Mesenchymal stem cell (in vitro differentiated cells and primary cell): ENCODE data around the gene MGMT.

Experiments
- DNase-seq: peaks from one replicate; pipeline ENCODE4 v3.0.0-alpha.2; 2013
- H2AFZ ChIP-seq: one replicate; pipeline ENCODE4 v1.6.1; 2013; ENCODE audit warnings: low read depth, mild to moderate bottlenecking, control low read depth, inconsistent platforms, low read length, moderate library complexity
- H2AK5ac ChIP-seq: 2 replicates; pipeline ENCODE4 v1.6.1; 2013; ENCODE audit warnings: low read length, moderate library complexity, mild to moderate bottlenecking, inconsistent platforms; ENCODE audit not compliant: severe bottlenecking
- H2BK120ac ChIP-seq: one replicate; pipeline ENCODE4 v1.6.1; 2013; ENCODE audit warnings: low read depth, mild to moderate bottlenecking, inconsistent platforms, low read length, moderate library complexity
- H2BK12ac ChIP-seq, 2 experiments: one replicate each; pipeline ENCODE4 v1.6.1; 2013; ENCODE audit warnings: inconsistent platforms in 2 of 2, low read length in 2 of 2, mild to moderate bottlenecking in 2 of 2, moderate library complexity in 2 of 2, control low read depth in 1 of 2
- H2BK15ac ChIP-seq: one replicate; pipeline ENCODE4 v1.6.1; 2013; ENCODE audit warnings: mild to moderate bottlenecking, low read depth, inconsistent platforms; ENCODE audit not compliant: poor library complexity, severe bottlenecking
- H2BK5ac ChIP-seq: 2 replicates; pipeline ENCODE4 v1.6.1; 2013; ENCODE audit warnings: low read depth, mild to moderate bottlenecking, low read length, control low read depth, inconsistent platforms; ENCODE audit not compliant: poor library complexity, severe bottlenecking
- H3K14ac ChIP-seq, 2 experiments: one replicate each; pipeline ENCODE4 v1.6.1; 2013; ENCODE audit warnings: inconsistent platforms in 2 of 2, low read length in 2 of 2, control low read depth in 1 of 2, mild to moderate bottlenecking in 1 of 2, moderate library complexity in 1 of 2
- H3K18ac ChIP-seq, 2 experiments: one replicate each; pipeline ENCODE4 v1.6.1; 2013; ENCODE audit warnings: inconsistent platforms in 2 of 2, low read length in 2 of 2, control low read depth in 1 of 2, low read depth in 1 of 2, mild to moderate bottlenecking in 1 of 2
- H3K23ac ChIP-seq, 2 experiments: one replicate each; pipeline ENCODE4 v1.6.1; 2013; ENCODE audit warnings: inconsistent platforms in 2 of 2, low read length in 2 of 2, mild to moderate bottlenecking in 2 of 2, moderate library complexity in 2 of 2, control low read depth in 1 of 2
- H3K27ac ChIP-seq: 2 replicates; pipeline ENCODE4 v1.5.1; 2013; ENCODE audit warnings: mild to moderate bottlenecking, moderate library complexity, low read length, control low read depth, inconsistent platforms; ENCODE audit not compliant: poor library complexity, severe bottlenecking
- H3K27me3 ChIP-seq, 2 experiments: 2 replicates each; pipeline versions ENCODE4 v1.6.1 to v1.7.0; 2013; ENCODE audit warnings: low read length in 2 of 2, mild to moderate bottlenecking in 2 of 2, moderate library complexity in 2 of 2, control low read depth in 1 of 2, inconsistent platforms in 1 of 2; ENCODE audit not compliant: control insufficient read depth in 1 of 2, insufficient read depth in 1 of 2
- H3K36me3 ChIP-seq, 2 experiments: 2 replicates each; pipeline versions ENCODE4 v1.6.1 to v1.7.0; 2013; ENCODE audit warnings: low read length in 2 of 2, control low read depth in 1 of 2, inconsistent platforms in 1 of 2, low read depth in 1 of 2, mild to moderate bottlenecking in 1 of 2; ENCODE audit not compliant: insufficient read depth in 2 of 2, control insufficient read depth in 1 of 2
- H3K4ac ChIP-seq, 2 experiments: one replicate each; pipeline ENCODE4 v1.6.1; 2013; ENCODE audit warnings: inconsistent platforms in 2 of 2, low read length in 2 of 2, mild to moderate bottlenecking in 2 of 2, moderate library complexity in 2 of 2, control low read depth in 1 of 2, low read depth in 1 of 2
- H3K4me1 ChIP-seq: 2 replicates; pipeline ENCODE4 v1.6.1; 2013; ENCODE audit warnings: low read depth, low read length, control low read depth; ENCODE audit not compliant: control insufficient read depth, insufficient read depth
- H3K4me2 ChIP-seq: 2 replicates; pipeline ENCODE4 v1.6.1; 2013; ENCODE audit warnings: low read length, mild to moderate bottlenecking, inconsistent platforms; ENCODE audit not compliant: poor library complexity, severe bottlenecking
- H3K4me3 ChIP-seq, 2 experiments: 2 replicates each; pipeline versions ENCODE4 v1.5.1 to v1.7.0; 2013; ENCODE audit warnings: low read length in 2 of 2, mild to moderate bottlenecking in 2 of 2, control low read depth in 1 of 2, low read depth in 1 of 2; ENCODE audit not compliant: insufficient read depth in 1 of 2
- H3K79me1 ChIP-seq: replicated peaks from 2 replicates; pipeline ENCODE4 v1.6.1; 2013; ENCODE audit warnings: mild to moderate bottlenecking, control low read depth, low read length, inconsistent platforms; ENCODE audit not compliant: poor library complexity, severe bottlenecking
- H3K9ac ChIP-seq: 2 replicates; pipeline ENCODE4 v1.7.0; 2013; ENCODE audit warnings: mild to moderate bottlenecking, low read length, moderate library complexity
- H3K9me3 ChIP-seq: 2 replicates; pipeline ENCODE4 v1.7.0; 2013; ENCODE audit warnings: mild to moderate bottlenecking, low read length; ENCODE audit not compliant: control insufficient read depth
- H4K8ac ChIP-seq: one replicate; pipeline ENCODE4 v1.6.1; 2013; ENCODE audit warnings: inconsistent platforms, mild to moderate bottlenecking, low read length, moderate library complexity
- H4K91ac ChIP-seq: one replicate; pipeline ENCODE4 v1.6.1; 2013; ENCODE audit warnings: mild to moderate bottlenecking, low read length, inconsistent platforms
- WGBS: methylation state at CpG from one replicate; pipeline ENCODE4 v1.1.7; 2013; ENCODE audit warnings: mixed read lengths; 5-methylcytosine and 5-hydroxymethylcytosine counted together

The MGMT gene

GRCh38 chr10:129631006-129631405, 164.0 kb downstream of the MGMT start:
- Histone ChIP-seq H3K4me1 (peaks cover 9% of the 10 kb centered on the region), H3K79me1 (peaks cover 20% of the 10 kb centered on the region), H2BK120ac (no peak overlapping the region), H4K8ac (no peak overlapping the region), H3K18ac (no peak overlapping the region), H3K27ac (no peak overlapping the region), H2AK5ac (no peak overlapping the region), H2AFZ (no peak overlapping the region), H3K4me3 (no peak overlapping the region), H3K27me3 (no peaks in the 10 kb centered on the region), H3K4me2 (no peak overlapping the region), H3K4ac (no peak overlapping the region), H3K23ac (no peak overlapping the region), H2BK5ac (no peak overlapping the region), H4K91ac (no peak overlapping the region), H3K9ac (no peak overlapping the region), H3K9me3 (peaks cover 23% of the 10 kb centered on the region), H2BK12ac (no peak overlapping the region), H2BK15ac (no peak overlapping the region), H3K14ac (no peak overlapping the region), H3K36me3 (peaks cover 0 to 2% of the 10 kb centered on the region in 2 experiments)
- WGBS: 72% methylated on average over 5 of the region's 6 CpGs
- no peak for DNase-seq

- Histone ChIP-seq H3K27ac (no peak overlapping the region), H3K9me3 (peaks cover 26% of the 10 kb centered on the region), H2BK12ac (no peak overlapping the region), H3K4me1 (peaks cover 8% of the 10 kb centered on the region), H4K91ac (no peak overlapping the region), H3K36me3 (peaks cover 0 to 5% of the 10 kb centered on the region in 2 experiments), H2BK5ac (no peak overlapping the region), H2BK120ac (no peak overlapping the region), H3K4me3 (no peak overlapping the region), H3K23ac (no peak overlapping the region), H2AK5ac (no peak overlapping the region), H3K18ac (no peak overlapping the region), H3K9ac (no peak overlapping the region), H4K8ac (no peak overlapping the region), H3K14ac (no peak overlapping the region), H2AFZ (no peak overlapping the region), H3K4ac (no peak overlapping the region), H3K27me3 (no peaks in the 10 kb centered on the region), H3K4me2 (no peak overlapping the region), H2BK15ac (no peak overlapping the region), H3K79me1 (peaks cover 17% of the 10 kb centered on the region)
- 96% methylated on average over 14 of the region's 17 CpGs for WGBS
- no peak for DNase-seq
These were observed 165.0 kb downstream of the MGMT start for GRCh38 chr10:129631870-129632623.

GRCh38 chr10:129637010-129637409, 170.0 kb downstream of the MGMT start:
- no peak overlapping the region for H3K4me2 ChIP-seq
- H2BK5ac ChIP-seq: no peak overlapping the region
- H3K4ac ChIP-seq: no peak overlapping the region
- H2BK12ac ChIP-seq: no peak overlapping the region
- H3K79me1 ChIP-seq: peaks cover 8% of the 10 kb centered on the region
- H2AK5ac ChIP-seq: no peak overlapping the region
- H4K8ac ChIP-seq: no peak overlapping the region
- no peak overlapping the region for H2AFZ ChIP-seq
- no peak overlapping the region for H3K27ac ChIP-seq
- H3K9ac ChIP-seq: no peak overlapping the region
- WGBS: 72% methylated on average over 3 of the region's 3 CpGs
- no peak overlapping the region for H3K4me3 ChIP-seq
- DNase-seq: no peak
- H3K14ac ChIP-seq: no peak overlapping the region
- no peak overlapping the region for H4K91ac ChIP-seq
- H3K4me1 ChIP-seq: peaks cover 2% of the 10 kb centered on the region
- no peak overlapping the region for H3K23ac ChIP-seq
- H3K36me3 ChIP-seq: peaks cover 0 to 5% of the 10 kb centered on the region in 2 experiments
- H3K9me3 ChIP-seq: peaks cover 26% of the 10 kb centered on the region
- H2BK120ac ChIP-seq: no peak overlapping the region
- no peaks in the 10 kb centered on the region for H3K27me3 ChIP-seq
- H2BK15ac ChIP-seq: no peak overlapping the region
- H3K18ac ChIP-seq: no peak overlapping the region

- DNase-seq: no peak
- 100% methylated on average over 3 of the region's 5 CpGs for WGBS
These were observed 170.8 kb downstream of the MGMT start for GRCh38 chr10:129637846-129638245.

More at GRCh38 chr10:129637846-129638245, 170.8 kb downstream of the MGMT start:
- Histone ChIP-seq H3K23ac (no peak overlapping the region), H3K14ac (no peak overlapping the region), H3K9me3 (peaks cover 26% of the 10 kb centered on the region), H2AFZ (no peak overlapping the region), H2AK5ac (no peak overlapping the region), H3K4me2 (no peak overlapping the region), H3K27ac (no peak overlapping the region), H2BK15ac (no peak overlapping the region), H3K79me1 (peaks cover 5% of the 10 kb centered on the region), H3K9ac (no peak overlapping the region), H3K27me3 (no peaks in the 10 kb centered on the region), H3K4ac (no peak overlapping the region), H2BK120ac (no peak overlapping the region), H3K18ac (no peak overlapping the region), H4K91ac (no peak overlapping the region), H3K4me3 (no peak overlapping the region), H2BK5ac (no peak overlapping the region), H3K4me1 (peaks cover 6% of the 10 kb centered on the region), H3K36me3 (peaks cover 0 to 5% of the 10 kb centered on the region in 2 experiments), H2BK12ac (no peak overlapping the region), H4K8ac (no peak overlapping the region)
